A172 (cell line): Measurements from ENCODE around the gene BTG4. TPM values are rescaled to one million over a fixed set of nuclear protein-coding genes. Genes with fewer than 3 reads are reported as not detected.

Source experiments
- DNase-seq: peaks from one replicate; pipeline ENCODE4 v3.0.0-alpha.2; 2015; ENCODE audit warnings: low spot score
- total RNA-seq: library from RNA; depleted of rRNA; stranded (reverse); fragments of >200 nt; shearing (Covaris generic); gene quantifications from 2 replicates; pipeline ENCODE4 v1.2.3, GENCODE V29; 2014

Gene BTG4
- total RNA-seq, 1 experiment from 2014 or later: 0.50 TPM

GRCh38 chr11:111537336-111537860 is 25.2 kb upstream of the BTG4 start:
- no peak for DNase-seq

- DNase-seq: no peak
Measured at GRCh38 chr11:111535281-111535680, 23.1 kb upstream of the BTG4 start.

- DNase-seq: no peak
Measured at GRCh38 chr11:111532365-111532709, 20.2 kb upstream of the BTG4 start.

DNA sequence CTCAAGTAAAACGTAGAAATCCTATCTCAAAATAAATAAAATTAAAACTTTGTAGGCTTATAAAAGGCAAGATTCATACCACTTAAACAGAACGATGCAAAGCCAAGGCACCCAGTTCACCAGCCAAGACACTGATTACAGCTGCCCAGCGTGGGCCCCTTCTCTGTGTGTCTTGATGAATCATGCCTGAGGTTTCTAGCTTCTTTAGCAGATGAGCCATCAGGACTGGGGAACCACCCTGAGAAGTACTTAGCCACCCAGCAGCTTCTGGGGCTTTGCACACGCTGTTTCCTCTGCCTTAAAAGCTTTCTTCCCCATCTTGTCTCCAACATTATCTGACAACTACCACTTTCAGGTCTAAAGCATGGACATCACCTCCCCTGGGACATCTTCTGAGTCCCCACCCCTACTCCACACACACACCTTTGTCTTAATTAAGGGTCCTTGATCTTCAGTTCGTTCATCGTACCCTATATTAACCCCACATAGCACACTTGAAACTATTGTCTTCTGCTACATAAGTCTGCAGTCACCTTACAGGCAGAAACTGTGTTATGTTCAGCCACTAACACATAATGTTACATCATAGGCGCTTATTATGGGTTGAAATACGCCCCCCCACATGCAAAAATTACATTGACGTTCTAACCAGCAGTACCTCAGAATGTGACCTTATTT is 19.6 kb upstream of the BTG4 start:
- DNase-seq: peak; percentile 87

GRCh38 chr11:111531136-111531535 is 18.9 kb upstream of the BTG4 start:
- no peak for DNase-seq

- DNase-seq: no peak
Measured at GRCh38 chr11:111530091-111530490, 17.9 kb upstream of the BTG4 start.

GRCh38 chr11:111528557-111528956 is 16.4 kb upstream of the BTG4 start:
- no peak for DNase-seq

DNA sequence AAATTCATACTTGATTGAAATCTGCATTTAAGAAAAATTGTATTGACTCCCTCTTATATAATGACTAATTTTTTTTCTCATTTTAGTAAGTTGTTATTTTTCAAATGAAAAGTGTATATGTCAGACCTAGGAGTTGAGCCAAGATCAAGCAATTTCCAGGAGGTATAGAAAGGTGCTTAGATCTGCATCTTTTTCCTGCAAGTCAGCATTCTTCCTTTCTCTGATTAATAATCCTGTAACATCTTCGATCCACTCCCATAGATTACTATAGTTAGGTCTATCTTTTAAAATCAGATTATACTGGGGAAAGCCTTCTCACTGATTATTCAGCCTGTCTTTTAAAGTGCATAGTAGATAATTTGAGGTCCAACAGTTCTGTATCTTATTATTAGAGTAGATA is 15.1 kb upstream of the BTG4 start:
- DNase-seq: no peak

DNA sequence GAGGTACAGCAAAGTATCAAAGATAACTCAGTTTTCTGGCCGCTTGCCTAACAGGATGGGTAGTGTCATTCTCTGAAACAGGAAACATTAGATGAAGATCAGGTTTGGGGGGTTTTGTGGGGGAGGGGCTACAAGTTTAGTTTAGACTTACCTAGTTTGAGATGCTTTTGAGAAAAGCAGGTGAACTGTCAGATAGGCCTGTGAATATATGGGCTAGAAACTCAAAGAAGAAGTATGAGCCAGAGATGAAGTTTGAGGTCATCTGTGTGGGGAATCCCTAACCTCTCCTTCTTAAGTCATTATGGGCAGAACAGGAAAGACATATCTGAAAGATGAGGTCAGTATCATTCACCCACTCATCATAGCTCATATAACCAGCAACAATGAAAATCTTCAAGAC is 14.3 kb upstream of the BTG4 start:
- DNase-seq: peak; percentile 82

DNA sequence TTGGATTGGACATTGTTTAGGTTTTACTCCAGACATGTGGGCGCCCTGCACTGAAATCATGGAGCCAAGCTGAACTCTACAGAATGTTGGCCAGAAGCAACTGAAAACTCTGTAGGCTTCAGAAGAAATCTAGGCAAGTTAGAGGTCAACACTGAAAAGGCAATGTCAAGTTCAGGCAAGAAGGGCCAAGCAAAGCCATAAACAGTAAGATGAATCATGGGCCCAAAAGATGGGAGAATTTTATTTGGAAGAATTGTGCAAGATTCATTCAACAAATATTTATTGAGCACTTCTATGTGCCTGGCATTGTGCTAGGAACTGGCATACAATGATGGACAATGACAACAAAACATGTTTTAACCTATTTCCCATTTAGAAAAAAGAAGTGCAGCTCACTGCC is 13.3 kb upstream of the BTG4 start:
- DNase-seq: no peak

GRCh38 chr11:111524056-111524455 is 11.9 kb upstream of the BTG4 start:
- no peak for DNase-seq

DNA sequence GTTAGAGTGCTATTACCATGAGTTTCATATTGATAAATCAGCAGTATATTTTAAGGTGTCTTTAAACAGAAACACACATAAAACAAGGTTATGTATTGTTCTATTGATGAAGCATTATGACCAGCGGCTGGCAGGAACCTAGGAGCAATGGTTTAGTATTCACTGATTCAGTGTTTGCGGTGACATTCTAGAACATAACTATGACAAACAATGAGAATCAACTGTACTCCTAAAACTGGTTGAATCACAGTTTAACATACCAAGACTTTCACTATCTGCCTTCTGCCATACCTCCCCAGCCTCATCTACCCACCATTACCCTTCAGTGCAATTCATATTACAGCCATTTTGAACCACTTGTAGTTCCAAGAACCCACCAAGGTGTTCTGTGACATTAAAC is 11.2 kb upstream of the BTG4 start:
- DNase-seq: no peak

GRCh38 chr11:111522426-111522825 is 10.2 kb upstream of the BTG4 start:
- DNase-seq: no peak

DNA sequence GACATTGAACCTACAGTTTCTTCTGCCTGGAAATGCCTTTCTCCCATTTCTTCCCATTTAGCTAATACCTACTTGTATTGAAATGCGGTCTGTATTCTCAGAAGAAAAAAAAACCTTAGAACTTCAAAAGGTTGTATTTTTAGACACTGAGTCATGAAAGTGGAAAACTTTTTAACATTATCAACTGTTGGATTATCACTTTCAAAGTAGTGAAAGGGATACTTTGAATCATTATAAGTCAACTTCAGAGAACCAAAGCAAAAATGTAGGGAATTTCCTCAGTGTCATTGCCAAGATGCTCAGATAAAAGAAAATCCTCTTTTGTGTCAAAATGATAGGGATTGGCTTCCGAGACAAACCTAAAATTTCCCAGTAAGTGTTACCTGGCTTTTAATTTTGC is 8.9 kb upstream of the BTG4 start:
- peak; percentile 42 for DNase-seq

- peak; percentile 56 for DNase-seq
Measured at GRCh38 chr11:111520560-111520959, 8.4 kb upstream of the BTG4 start.

GRCh38 chr11:111518668-111519067 is 6.5 kb upstream of the BTG4 start:
- no peak for DNase-seq

GRCh38 chr11:111515591-111515990 is 3.4 kb upstream of the BTG4 start:
- DNase-seq: no peak

GRCh38 chr11:111514216-111515031 is 2.2 kb upstream of the BTG4 start, which contains the start of gene HOATZ:
Gene HOATZ (plus strand): TSS chr11:111514778. CDS start chr11:111514785, 7 bp downstream.
- DNase-seq: no peak

DNA sequence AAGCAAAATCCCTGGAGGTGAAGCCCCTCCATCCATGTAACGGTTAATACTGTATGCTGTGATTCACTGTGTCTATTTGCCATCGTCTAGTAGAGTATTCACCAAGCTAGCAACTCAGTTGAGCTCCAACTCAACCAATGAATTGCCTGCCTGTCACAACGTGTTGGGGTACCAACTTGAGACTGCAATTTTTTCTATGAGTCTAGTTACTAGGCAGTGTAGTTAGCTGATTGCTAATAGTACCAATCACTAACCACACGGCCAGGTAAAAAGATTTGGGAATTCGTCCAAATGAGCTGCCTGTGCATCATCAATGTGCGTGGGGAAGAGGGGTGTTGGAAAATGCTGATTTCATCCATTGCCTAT is 1.0 kb upstream of the BTG4 start:
- no peak for DNase-seq

DNA sequence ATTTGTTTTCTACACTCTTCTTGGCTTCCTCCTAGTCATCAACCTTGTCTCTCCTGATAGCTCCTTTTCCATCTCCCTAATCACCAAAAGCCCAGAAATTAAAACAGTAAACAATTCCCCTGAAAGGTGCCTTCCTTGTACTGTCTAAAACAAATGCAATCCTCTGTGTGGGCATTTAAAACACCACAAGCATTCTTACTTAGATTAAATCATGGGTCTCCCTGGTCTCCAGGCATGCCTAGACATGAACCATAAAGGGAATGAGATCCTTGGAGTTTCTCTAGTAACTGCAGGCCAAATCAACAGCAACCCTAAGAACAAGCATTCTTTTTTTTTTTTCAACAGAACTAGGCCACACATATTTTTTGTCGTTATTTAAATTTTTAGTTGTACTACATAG is 1.9 kb downstream of the BTG4 start:
- no peak for DNase-seq

DNA sequence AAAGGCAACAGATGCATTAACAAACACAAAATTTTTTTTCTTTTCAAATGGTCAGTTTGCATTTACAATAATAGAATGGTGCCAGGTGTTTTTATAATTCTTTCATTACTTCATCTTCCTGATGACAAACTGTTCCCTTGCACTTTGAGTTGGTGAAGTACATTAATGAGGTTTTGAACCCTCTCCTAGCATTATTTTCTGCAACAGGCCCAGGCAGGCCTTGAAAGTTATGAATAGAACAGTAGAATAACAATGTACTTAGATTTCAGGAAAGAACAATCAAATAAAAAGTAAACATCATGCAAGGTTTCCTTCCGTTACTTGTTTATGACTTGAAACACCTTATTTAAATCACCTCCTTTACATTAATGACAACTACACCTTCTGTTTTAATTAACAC is 9.6 kb downstream of the BTG4 start:
- no peak for DNase-seq

DNA sequence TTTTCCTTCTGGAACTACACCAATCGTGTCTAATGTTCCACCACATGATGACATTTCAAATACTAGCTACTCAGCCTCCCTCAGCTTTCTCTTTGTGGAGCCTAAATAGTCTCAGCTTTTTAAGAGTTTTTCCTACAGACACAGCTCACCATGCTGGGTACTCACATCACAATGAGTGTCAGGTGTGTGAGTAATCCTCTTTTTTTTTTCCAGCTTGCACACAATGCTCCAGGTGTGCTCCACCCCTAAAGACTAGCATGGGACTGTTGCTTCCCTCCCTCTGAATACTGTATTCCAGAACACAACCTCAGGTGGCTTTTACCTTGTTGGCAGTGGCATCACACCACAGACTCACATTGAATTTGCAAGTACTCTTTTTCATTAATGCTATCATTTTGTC is 11.7 kb downstream of the BTG4 start:
- no peak for DNase-seq

DNA sequence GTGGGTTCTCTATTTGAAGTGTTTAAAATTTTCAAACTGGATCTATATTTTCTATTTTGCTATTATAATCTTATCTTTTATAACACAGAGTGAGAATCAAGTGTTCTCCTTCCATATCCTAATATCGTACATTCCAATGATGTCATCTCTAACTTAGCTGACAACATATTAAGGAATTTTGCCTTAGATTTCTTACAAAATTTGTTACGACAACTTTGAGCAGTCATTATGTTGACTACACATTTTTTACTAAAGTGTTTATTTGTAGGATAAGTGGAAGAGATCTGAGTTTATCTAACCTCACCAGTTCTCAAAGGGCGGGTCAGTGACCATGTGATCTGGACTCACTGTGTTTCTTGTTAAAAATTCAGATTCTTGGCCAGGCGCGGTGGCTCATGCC is 12.7 kb downstream of the BTG4 start:
- DNase-seq: no peak
